ENCODE results near the gene SHF.

SHF gene

GRCh38 chr15:45128971-45129639, 58.7 kb downstream of the SHF start:
- DNase-seq (ENCODE audit: low read depth), result no peak

DNA sequence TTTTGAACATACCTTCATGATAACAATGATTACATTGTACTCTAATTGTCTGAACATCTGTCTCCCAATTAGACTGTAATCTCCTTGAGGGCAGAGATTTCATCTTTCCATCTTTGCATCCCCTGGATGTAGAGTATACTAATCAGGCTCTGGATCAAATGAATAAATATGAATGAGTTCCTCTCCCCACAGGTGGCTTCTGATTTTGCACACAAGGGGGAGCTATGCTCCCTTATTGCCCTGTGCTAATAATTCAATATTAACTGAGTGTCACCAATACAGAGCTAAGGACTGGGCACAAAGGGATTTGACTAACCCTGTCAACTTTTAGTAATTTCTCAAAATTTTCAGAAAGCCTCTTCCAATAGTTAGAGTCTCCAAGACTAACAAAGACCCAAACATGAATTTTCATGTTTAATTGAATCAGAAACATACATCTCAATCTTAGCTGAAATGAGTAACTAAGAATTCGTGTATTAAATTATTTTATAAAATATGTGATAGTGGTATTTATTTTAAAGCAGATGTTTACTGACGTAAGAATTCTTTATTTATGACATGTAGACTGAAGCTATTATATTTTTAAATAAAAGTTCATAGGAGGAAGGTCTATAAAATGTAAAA, 61.1 kb downstream of the SHF start:
- peak; percentile 34 for DNase-seq (ENCODE audit: low read depth)

DNA sequence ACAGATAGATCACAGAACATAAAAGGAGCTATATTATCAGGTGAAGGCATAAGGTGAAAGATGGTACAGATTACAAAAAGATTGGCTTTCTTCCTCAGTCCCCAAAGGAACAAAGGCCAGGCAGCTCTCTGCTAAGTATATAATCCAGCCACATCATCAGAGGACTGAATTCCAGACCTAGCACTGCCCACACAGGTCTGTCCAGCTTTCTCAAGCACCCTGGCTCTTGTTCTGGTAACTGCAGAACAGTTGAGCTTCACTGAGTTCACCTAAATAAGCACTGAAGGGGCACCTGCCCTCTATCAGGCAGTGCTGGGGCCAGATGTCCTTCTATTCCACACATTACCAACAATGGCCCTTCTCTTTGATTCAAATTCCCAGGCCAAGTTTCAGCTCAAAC, 64.4 kb downstream of the SHF start:
- DNase-seq (ENCODE audit: low read depth), result no peak

GRCh38 chr15:45122719-45123118, 65.0 kb downstream of the SHF start:
- DNase-seq (ENCODE audit: low read depth), result no peak

GRCh38 chr15:45121706-45122417, 65.9 kb downstream of the SHF start:
- DNase-seq (ENCODE audit: low read depth), result no peak

DNA sequence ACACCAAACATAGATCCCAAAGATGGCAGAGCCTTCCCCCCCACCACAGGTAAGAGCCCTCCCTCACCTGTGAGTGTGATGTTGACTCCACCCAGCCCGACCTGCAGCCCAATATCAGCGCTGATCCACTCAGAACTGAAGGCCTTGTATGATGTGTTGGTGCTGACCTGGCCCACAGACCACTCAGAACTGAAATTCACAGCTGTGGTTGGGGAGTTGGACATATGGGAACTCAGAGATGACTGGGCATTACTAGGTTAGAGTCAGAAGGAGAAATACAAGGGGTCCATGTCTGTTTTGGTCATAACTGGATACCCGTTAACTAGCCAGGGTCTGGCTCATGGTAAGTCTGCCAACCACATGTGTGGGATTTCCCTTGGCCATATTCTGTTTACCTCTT, 66.7 kb downstream of the SHF start:
- DNase-seq (ENCODE audit: low read depth), result no peak

DNA sequence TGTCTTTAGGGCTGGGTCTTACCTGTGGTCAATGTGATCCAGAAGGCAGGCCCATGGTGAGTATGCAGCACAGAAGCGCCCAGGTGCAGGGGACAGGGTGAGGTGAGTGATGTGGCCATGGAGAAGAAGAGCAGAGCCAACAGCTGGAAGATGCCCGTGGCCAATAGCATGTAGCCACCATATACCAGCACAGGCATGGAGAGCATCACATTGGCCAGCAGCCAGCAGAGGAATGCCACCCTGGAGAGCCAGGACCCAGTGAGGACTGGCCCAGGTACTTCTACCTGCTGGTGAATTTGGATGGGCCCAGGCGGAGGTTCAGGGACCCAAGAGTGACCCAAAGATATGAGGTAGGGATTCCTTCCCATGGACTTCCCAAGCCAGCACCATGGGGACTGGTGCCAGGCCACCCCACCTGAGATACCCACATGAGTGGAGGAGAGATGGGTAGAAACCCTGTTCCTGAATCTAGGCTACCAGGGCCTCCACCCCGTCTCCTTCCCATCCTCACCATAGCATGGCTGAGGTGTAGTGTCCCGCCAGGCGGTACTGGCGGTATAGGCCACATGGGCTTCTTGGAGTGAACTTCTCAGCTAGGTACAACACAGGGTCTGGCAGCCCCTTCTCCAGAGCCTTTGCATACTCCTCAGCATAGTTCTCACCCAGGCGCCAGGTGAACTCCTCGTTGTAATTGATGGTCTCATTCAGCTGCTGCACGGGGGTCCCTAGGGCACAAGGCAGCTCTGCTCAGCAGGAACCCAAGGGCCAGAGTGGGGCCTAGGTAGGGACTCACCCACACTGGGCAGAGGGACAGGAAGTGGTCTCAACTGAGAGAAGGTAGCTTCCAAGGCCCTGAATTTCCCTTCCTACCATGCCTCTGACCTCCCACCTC, 67.4 kb downstream of the SHF start:
- DNase-seq (ENCODE audit: low read depth), result no peak

- no peak for DNase-seq (ENCODE audit: low read depth)
Observed at GRCh38 chr15:45118996-45119395, 68.8 kb downstream of the SHF start.

DNA sequence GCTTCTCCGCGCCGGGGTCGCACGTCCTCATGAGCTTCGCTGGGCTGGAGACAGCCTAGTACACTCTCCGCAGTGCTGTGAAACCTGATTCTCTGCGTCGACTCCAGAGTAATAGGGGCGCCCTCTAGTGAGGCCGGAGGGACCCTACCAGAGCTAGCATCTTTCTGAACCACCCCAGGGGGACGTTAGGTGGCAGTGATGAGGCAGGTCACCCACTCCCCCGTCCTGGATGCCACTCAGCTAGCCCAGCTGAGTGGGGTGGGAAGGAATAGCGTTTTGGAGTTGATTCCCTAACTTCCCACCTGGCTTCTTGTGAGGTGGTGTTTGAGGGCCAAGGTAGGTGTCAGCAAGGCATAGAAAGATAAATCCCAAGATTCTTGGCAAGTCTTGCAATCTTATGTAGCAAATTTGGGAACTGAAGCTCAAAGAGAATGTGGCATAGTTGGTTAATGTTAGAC, 69.6 kb downstream of the SHF start:
- peak; percentile 75 for DNase-seq (ENCODE audit: low read depth)

DNA sequence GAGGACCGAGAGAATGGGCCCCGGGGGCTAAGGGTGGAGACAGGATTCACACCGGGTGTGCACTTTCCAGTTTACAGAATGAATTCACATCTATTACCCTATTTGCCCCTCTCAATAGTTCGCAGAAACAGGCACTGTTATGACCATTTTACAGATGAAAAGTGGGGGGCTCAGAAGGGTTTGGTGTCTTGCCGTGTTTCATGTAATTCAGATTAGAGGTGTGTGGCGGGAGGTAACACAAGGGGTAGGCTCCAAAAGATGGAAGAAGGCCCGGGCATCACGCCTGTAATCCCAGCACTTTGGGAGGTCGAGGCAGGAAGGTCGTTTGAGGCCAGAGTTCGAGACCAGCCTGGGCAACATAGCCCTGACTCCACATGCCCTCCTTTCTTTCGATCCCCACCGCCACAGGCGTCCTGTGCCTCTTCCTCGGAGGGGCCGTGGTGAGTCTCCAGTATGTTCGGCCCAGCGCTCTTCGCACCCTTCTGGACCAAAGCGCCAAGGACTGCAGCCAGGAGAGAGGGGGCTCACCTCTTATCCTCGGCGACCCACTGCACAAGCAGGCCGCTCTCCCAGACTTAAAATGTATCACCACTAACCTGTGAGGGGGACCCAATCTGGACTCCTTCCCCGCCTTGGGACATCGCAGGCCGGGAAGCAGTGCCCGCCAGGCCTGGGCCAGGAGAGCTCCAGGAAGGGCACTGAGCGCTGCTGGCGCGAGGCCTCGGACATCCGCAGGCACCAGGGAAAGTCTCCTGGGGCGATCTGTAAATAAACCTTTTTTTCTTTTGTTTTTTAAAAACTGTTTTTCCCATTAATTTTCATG, 70.2 kb downstream of the SHF start:
- no peak for DNase-seq (ENCODE audit: low read depth)

Data from T follicular helper cell (primary cell).